HG02970 (cell line): ENCODE results near the gene TRPM8.
"Not testable (repeated sequence)": the region's sequence is repeated elsewhere in the genome, so short reads cannot be mapped to it uniquely, and the experiment has no call there.

ENCODE experiments used
- ATAC-seq: cut with Tn5 transposase; IDR thresholded peaks from one replicate; pipeline ENCODE4 v1.9.1; 2021; ENCODE audit warnings: mild to moderate bottlenecking, moderate library complexity, moderate number of reproducible peaks; ENCODE audit not compliant: unreplicated experiment, low FRiP score

The TRPM8 gene

DNA sequence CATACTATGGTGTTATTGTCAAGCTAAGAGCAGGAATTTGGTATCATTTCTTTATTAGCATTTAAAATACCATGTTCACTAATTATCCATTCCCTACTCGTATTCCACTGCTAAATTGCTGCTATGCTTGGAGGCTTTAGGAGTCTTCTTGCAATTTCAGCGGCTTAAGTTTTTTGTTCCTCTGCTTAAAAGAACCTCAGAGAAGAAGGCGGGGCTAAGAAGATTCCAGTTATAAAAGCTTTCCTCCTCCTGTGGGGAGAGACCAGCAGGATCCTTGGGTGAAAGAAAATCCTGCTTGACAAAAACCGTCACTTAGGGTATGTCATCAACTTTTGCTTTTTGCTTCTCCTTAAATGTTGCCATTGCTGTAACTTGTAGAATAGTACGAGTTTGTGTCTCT lies at the start of gene TRPM8:
Gene TRPM8 (plus strand): TSS at position 258 of the 400 bp plus-strand sequence. CDS start 9,165 bp downstream, outside the sequence.
- ATAC-seq: no peak

DNA sequence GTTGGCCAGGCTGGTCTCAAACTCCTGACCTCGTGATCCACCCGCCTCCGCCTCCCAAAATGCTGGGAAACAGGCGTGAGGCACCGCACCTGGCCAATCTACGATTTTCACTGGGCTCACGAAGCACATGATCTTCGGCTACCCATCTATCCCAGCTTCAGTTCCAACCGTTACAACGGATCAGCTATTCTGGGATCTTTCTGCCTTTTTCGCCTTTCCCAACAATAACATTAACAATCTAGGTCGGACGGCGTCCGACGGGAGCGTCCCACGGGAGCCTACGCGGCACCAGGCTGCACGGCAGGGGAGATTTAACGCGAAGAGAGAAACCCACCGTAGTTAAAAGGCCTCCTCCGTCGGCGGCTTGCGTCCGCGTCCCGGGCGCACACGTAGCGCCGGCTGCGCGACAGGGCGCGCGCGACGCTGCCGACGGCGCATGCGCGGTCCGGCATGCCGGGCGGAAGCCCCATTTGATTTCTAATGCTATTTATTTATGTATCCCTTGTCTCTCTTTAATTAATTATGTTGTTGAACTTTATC lies 49.1 kb upstream of the TRPM8 start, which contains the start of gene MSL3B:
Gene MSL3B (minus strand): TSS at position 394 of the 540 bp plus-strand sequence.
- ATAC-seq: peak; percentile 71

DNA sequence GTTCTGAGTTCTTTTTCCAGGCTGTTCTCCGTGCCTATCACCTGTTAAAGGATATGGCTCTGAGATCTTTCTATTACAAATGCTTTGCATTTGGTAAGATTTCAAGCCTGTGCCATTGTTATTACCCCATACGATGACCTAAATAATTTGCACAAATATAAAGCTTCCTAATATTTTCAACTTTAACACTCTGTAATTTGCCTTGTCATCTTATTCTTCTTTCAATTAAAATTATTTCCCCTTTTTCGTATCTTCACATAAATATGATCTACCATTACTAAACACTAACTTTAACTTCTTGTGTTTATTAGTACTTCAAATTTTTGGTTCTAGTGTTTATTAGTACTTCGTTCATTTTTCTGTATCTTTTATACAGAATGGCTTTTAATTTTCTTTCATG lies 45.7 kb upstream of the TRPM8 start:
- ATAC-seq: no peak

DNA sequence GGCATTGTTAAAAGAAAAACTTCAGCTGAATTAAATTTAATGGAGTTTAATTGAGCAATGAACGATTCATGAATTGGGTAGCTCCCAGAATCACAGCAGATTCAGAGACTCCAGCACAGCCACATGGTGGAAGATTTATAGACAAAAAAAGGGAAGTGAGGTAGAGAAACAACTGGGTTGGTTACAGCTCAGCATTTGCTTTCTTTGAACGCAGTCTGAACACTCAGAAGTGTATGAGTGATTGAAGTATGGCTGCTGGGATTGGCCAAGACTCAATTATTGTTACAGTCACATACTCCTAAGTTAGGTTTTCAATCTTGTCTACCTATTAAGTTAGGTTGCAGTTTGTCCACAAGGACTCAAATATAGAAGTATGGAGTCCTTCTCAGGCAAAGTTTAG lies 45.0 kb upstream of the TRPM8 start:
- ATAC-seq: not testable (repeated sequence)

DNA sequence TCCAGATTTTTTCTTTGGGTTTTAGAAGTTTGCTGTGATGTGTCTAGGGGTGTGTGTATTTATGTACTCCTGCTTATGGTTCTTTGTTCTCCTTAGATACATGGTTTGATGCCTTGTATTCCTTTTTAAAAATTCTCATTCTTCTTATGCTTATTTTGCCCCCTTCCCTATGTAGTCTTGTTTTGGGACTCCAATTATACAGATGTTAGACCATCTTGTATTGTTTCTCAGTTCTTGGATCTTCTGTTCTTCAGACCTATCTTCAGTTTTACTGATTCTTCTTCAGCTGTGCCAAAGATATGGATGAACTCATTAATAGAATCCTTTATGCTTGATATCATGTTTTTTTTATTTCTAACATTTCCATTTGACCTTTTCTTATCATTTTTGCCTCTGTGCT lies 34.8 kb upstream of the TRPM8 start:
- ATAC-seq: no peak

DNA sequence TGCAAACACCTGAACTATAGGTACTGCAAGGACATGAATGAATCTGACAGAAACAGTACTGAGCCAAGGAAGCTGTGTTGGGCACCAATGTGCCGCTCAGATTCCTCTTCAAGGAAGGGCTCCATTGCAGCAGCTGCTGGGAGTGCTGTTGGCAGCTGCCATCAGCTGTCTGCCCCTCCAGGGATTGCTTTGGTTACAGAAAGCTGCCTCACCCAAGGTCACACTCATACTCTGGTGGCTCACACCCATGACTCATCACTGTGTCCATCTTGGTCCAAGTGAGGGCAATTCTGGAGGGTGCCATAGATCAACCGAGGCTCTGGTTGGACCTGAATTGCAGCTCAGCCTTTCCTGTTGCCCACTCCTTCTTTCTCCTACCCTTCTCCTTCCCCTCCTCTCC lies 24.4 kb upstream of the TRPM8 start:
- no peak for ATAC-seq

DNA sequence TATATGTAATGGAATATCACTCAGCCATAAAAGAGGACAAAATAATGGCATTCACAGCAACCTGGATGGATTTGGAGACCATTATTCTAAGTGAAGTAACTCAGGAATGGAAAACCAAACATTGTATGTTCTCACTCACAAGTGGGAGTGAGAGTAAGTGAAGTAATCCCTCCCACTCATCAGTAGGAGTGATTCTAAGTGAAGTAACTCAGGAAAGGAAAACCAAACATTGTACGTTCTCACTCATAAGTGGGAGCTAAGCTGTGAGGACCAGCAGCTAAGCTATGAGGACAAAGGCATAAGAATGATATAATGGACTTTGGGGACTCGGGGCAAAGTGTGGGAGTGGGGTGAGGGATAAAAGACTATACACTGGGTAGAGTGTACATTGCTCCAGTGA lies 20.9 kb upstream of the TRPM8 start:
- ATAC-seq: not testable (repeated sequence)

DNA sequence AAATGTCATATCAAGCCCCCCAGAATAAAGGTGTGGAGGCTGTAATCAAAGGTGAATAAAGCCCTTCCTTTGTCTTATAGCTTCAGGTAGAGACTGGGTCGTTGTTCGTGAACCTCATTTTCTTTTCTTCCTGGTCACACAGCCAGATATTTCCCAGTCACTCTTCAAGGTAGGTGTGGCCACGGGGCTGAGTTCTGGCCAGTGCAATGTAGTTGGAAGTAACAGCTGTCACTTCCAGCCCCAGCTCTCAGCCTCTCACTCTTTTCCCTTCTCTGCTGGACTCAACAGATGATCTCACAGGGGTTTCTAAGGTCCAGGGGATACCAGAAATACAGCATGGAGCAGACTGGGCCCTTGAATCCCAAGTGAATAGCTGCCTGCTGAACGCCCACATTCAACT lies 15.8 kb upstream of the TRPM8 start:
- no peak for ATAC-seq

DNA sequence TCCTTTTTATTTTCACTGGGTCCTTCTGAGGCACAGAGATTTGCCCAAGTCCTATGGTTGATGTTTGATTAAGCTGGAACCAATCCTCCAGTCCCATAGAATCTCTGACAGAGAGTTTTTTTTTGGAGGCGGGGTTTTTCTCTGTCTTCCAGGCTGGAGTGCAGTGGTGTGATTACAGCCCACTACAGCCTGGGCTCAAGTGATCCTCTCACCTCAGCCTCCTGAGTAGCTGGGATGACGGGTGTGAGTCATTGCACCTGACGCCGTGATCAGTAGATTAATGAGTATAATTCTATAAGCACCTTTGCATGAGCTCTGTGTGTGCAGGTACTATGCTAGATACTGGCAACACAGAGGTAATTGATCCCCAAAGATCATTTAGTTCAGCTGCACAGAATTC lies 15.3 kb upstream of the TRPM8 start:
- ATAC-seq: no peak

DNA sequence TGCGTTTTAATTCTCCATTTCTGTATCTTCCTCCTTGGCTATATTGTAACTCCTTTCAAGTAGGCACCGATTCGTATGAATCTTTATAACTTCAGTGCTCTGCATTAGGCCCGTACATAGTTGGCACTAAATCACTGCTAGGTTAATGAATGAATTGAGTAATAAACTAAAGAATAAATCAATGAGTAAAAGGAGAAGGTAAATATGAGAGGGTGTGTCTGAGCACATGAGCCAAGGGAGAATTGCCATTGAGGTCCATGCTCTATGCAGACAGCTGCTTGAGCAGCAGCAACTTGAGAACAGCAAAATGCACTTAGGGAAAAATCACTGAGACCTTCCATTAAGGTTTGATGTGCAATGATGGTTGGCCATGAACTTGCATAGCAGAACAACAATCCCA lies 11.2 kb upstream of the TRPM8 start:
- no peak for ATAC-seq

DNA sequence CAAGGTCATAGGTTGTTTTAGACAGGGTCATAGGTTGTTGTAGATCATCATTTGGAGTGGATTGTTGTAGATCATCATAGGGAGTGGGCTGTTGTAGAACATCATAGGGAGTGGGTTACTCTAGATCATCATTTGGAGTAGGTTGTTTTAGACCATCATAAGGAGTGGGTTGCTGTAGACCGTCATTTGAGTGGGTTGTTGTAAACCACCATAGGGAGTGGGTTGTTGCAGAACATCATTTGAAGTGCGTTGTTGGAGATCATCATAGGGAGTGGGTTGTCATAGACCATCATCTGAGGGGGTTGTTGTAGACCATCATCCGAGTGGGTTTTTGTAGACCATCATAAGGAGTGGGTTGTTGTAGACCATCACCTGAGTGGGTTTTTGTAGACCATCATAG lies 9.5 kb upstream of the TRPM8 start:
- ATAC-seq: no peak

DNA sequence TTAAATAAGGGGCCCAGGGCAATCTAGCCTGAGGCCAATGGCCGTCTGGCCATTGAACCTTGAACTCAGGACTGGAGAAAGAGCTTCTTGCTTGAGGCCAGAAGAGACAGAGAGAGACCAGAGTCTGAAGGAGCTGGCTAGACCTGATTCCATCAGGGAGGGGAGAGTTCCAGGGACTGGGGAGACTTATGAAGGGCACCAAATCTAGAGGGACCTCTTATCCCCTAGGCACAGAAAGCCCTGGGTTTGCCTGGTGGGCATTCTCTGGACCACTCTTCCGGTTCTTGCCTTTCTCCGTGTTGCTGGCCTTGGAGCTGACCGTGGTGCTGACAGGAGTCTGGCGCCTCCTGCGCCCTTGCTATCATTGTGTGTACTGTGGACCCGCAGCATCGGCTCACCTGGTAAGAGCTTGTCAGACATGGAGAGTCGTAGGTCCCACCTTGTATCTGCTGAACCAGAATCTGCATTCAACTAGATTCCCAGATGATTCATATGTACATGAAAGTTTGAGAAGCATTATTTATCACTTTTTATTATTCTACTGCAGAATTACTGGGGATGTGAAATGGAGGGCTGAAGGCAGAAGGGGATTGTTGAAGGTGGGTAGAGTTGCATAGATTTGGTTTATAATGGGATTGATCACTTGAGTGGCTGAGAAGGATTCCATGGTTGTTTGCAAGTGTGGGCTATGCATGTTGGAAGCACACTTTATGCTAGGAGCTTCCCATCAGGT lies 4.3 kb upstream of the TRPM8 start:
- ATAC-seq: no peak

DNA sequence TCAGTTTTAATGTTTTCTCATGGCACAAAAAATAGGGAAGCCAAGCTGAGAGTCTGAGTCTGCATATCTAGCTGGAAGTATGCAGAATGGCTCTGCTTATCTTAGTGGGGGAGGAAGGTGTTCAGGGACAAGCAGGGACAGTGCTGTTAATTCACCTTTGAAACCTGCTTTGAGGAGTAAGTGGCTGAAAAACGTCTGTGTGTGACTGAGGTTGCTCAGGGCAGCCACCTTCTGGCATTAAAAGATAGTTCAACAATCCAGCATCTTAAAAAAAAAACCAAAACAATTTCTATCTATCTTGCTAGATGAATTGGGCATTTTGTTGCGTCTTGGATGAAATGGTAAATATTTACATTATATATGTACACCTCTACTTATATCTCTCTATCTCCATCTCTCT lies 2.0 kb upstream of the TRPM8 start:
- ATAC-seq: no peak

DNA sequence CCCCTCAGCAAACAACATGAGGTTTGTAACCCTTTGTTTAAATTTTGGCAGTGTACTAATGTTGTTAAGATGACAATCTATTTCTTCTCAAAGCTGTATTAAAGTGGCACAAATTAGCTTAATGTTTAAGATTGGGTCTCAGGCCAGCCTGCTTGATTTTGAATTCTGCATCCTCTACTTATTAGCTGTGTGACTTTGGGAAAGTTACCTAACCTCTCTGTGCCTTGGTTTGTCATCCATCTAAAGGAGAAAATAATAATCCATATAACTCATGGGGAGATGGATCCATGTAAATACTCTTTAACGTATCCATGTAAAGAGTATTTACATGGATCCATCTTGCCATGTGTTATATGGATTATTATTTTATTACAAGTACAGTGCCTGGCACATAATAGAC lies 2.1 kb downstream of the TRPM8 start:
- no peak for ATAC-seq

DNA sequence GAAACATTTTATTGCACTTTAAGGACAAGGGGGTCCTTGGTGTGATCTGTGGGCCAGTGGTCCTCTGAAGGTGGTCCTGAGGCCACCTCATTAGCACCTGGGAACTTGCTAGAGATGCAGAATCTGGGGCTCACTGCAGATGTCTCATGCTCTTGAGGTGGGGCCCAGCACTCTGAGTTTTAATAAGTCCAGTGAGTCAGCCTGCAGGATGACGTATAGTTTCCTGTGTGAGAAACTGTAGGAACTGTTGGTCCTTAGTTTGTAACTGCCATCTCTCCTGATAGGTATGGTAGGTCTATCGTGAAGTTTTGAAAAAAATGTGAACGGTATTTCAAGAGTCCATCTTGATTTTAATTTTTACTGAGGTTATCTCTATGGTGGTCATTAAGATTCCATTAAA lies 2.8 kb downstream of the TRPM8 start:
- no peak for ATAC-seq

DNA sequence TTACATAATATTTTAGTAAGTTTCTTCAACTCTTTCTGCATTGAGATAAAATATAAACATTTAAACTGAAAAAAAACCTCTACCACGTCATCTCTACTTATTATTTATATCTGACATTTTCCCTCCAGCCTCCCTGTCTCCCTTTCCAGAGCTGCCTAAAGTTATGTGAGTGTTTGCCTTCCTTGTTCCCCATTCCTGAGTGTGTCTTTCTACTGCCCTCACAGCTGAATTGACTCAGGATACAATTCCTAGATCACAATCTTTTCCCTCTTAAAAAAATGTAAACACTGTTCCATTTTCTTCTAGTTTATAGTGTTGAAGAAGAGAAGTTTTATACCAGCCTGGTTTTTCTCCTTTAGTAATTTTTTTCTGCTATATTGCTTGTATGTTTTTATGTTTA lies 5.3 kb downstream of the TRPM8 start:
- no peak for ATAC-seq

DNA sequence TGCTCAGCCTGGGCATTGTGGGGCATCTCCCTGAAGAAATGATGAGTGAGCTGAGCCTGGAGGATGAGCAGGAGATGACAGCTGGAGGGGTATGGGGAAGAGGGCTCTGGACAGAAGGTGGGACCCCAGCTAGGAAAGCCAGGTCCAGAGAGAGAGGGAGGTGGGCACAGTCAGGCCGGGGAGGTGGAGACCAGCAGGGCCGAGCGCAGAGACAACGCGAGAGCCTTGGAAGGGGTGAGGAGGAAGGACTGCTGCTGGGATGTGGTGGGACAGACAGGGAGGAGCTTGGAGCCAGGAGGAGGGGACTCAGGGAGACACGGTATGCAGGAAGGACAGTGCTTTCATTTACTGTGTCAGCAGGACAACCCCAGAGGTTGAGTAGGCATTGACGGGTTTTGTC lies 8.2 kb downstream of the TRPM8 start:
- ATAC-seq: no peak

DNA sequence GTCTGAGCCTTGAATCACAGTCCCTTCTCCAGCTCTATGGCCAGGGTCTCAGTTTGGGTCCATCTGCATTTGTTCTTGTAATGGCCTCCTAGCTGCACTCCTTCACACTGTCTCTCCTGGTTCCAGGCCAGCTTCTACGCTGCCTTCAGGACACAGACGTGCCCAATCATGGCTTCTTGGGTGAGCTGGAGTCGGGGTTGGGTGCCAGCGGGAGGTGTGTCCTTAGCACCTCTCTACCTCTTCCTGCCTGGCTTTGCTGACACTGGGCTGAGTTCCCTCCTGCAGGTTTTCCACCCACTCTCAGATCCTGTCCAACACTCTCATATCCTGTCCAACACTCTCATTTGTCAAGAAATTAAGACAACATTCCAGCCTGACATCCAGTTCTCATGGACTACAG lies 9.6 kb downstream of the TRPM8 start:
- no peak for ATAC-seq

DNA sequence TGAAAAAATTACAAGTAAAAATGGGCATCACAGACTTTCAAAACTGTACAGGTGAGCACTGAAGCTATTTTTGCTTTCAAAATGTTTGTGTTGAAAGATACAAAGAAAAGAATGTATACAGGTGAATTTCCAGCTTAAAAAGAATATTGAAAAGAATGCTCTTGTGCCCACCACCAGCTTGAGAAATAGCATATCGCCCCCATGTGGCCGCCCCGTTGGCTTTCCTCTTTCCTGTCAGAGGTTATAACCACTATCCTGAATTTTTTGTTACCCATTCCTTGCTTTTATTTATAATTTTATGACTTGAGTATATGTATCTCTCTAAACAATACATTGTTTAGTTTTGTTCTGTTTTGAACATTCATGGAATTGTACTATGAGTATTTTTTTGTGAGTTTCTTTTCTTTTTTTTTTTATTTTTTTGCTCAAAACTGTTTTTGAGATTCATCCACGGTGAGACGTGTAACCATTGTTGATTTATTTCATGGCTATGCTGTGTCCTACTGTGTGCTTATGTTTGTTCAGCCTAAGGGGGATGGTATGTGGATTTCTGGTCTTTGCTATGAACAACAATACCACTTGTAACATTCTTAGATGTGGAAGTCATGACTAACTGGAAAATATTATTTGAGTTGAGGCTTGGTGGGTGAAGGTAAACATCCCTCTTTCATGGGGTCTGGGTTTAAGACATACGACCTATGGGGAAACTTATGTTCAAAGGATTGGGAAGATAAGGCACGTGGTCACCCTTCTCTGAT lies 11.6 kb downstream of the TRPM8 start:
- ATAC-seq: no peak

DNA sequence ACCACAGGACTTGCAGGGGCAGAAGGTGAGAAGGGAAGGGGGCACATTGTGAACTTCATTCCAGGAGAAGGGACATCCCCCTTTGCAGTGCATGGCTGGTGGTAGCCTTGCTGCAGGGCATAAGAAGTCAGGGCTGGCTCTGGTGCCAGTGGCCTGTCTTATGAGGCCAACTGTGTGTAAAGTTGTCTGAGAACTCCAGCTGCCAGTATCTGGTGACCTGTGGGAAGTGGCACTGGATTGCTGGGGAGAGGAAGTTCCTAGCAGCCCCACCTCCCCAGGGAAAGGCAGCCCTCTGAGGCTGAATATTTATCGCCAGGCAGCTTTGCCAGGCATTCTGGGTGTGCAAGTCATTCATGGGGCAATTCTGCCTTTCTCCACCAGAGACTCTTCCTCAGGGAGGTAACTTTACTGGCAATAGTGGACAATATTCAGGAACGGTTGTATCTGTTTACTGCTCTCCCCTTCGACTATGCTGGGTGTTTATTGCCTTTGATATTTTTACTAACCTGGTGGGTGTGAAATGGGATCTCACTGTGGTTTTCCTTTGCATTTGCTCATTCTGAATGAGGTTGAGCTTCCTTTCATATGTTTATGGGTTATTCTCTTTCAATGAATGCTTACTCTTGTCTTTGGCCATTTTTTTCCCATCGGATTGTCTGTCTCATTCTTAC lies 12.3 kb downstream of the TRPM8 start:
- ATAC-seq: no peak

DNA sequence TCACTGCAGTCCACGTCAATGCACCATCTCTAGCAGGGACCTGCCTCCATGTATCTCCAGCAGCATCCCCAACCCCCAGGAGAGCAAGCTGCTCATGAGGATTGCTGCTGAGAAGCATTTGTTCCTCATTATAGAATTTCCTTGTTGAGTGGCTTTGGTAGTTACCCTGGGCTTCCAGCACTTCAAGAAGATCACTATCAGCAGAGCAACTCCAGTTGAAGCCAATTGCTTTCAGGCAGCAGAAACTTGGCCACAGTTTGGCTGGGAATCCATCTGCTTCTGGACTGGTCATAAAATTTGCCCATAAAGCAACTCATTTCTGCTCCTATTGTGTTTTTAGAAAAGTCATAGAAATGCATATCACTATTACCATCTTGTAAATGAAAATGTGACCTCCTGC lies 17.4 kb downstream of the TRPM8 start:
- no peak for ATAC-seq
